HUDEP-2 (cell line): ENCODE data around the gene KCNAB2.

Source experiments
- DNase-seq, 76 experiments: peaks; one replicate each; lab custom pipeline; 2025; ENCODE audit not compliant: unreplicated experiment in 76 of 76; lab: John Stamatoyannopoulos, UW

KCNAB2 gene

GRCh38 chr1:6094801-6095505 lies 49.3 kb downstream of the KCNAB2 start:
- DNase-seq = no peak

- no peak for DNase-seq
Measured at GRCh38 chr1:6095511-6096242, 50.0 kb downstream of the KCNAB2 start.

- DNase-seq = no peak
Measured at GRCh38 chr1:6096243-6097116, 50.8 kb downstream of the KCNAB2 start.

- no peak for DNase-seq
Measured at GRCh38 chr1:6097117-6097595, 51.5 kb downstream of the KCNAB2 start.

- DNase-seq = no peak
Measured at GRCh38 chr1:6097824-6098223, 52.1 kb downstream of the KCNAB2 start.

- DNase-seq = no peak
Measured at GRCh38 chr1:6098303-6099215, 52.9 kb downstream of the KCNAB2 start.

GRCh38 chr1:6099297-6099696 lies 53.6 kb downstream of the KCNAB2 start:
- no peak for DNase-seq

- DNase-seq = no peak
Measured at GRCh38 chr1:6099787-6100765, 54.4 kb downstream of the KCNAB2 start.

GRCh38 chr1:6100861-6101783 lies 55.4 kb downstream of the KCNAB2 start:
- no peak for DNase-seq

- DNase-seq = no peak
Measured at GRCh38 chr1:6101826-6102531, 56.3 kb downstream of the KCNAB2 start.

- no peak for DNase-seq
Measured at GRCh38 chr1:6102532-6102845, 56.8 kb downstream of the KCNAB2 start.

- DNase-seq = no peak
Measured at GRCh38 chr1:6103111-6103853, 57.6 kb downstream of the KCNAB2 start.

GRCh38 chr1:6103854-6104530 lies 58.3 kb downstream of the KCNAB2 start:
- no peak for DNase-seq

- DNase-seq = no peak
Measured at GRCh38 chr1:6104631-6105030, 58.9 kb downstream of the KCNAB2 start.

- DNase-seq = no peak
Measured at GRCh38 chr1:6105218-6105679, 59.6 kb downstream of the KCNAB2 start.

- DNase-seq = peak in 2 of 76 experiments; percentile 9 to 11
Measured at GRCh38 chr1:6105763-6106162, 60.1 kb downstream of the KCNAB2 start.
